ENCODE data around the gene SCUBE1. TPM values are rescaled to one million over a fixed set of nuclear protein-coding genes. Genes with fewer than 3 reads are reported as not detected.
A peak's percentile ranks its signal among the peaks of the same experiment; 100 is the strongest.

Gene SCUBE1
- polyA plus RNA-seq, 3 donors, result 4.4 to 11.1 (median 7.9) TPM

DNA sequence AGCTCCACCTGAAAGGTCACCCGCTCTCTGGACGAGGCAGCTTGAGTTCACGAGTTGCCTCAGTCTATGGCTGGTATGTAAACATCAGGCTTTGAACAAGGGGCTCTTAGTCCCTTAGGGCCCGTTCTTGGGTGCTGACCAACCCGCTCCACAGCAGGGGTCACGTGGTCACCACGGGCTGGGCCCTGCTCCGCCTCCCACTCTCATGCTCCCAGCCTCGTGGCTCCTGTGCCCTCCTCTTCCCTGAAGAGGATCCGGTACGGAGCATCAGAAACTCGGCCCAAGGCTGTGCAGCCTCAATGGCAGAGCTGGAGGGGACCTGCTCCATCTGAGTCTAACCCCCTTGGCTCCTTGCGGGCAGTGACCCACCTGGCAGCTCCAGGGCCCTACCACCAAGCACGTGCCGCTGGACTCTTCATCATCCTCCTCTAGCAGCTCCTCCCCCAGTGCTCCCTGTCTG lies 102.0 kb downstream of the SCUBE1 start:
- DNase-seq, result no peak

- no peak for DNase-seq
Observed at GRCh38 chr22:43240614-43241013, 102.6 kb downstream of the SCUBE1 start.

DNA sequence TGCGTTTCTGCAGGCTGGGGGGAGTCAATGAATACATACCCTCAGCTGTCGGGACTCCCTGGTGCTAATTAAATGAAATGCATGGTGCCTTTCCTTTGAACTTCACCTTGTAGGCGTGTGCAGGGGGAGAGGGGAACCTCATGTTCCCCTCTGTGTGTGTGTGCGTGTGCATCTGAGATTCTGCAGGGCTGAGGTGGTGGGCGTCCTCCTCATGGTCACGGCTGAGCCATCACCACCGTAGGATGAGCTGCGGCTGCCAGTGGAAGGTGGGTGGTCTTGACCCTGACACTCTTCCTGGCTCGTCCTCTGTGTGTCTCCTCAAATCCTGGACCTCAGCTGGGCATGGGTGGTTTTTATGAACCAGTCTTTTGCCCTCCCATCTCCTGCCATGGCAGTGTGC lies 103.2 kb downstream of the SCUBE1 start:
- DNase-seq, result no peak

DNA sequence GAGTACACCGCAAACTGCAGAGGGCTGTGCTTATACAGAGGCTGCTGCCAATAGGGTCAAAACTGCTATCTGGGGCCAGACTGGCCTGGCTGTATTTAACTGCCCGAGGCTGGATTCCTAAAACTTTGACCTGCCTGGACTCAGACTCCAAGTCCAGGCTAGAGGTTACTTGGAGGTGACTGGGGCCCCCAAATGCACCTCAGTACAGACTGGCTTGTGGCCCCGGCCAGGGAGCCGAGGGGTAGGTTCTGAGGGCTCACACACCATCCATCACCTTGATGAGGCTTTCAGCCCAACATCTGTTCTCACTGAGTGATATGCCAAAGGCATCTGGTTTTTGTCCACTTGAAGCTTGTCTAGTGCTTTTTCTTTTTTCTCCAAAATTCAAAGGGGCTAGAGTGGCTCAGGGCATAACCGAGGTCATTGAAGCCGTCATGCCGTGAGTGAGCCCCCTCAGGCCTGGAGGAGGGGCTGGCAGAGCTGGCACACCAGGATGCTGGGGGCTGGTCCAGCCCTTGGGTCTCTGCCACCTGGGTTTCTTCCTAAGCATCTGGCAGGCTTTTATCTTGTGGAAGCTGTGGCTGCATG lies 103.9 kb downstream of the SCUBE1 start:
- DNase-seq, result no peak

- no peak for DNase-seq
Observed at GRCh38 chr22:43238526-43239006, 104.6 kb downstream of the SCUBE1 start.

GRCh38 chr22:43237280-43237679 lies 105.9 kb downstream of the SCUBE1 start:
- DNase-seq, result no peak

- no peak for DNase-seq
Observed at GRCh38 chr22:43236411-43237166, 106.6 kb downstream of the SCUBE1 start.

GRCh38 chr22:43235445-43236409 lies 107.4 kb downstream of the SCUBE1 start:
- no peak for DNase-seq

DNA sequence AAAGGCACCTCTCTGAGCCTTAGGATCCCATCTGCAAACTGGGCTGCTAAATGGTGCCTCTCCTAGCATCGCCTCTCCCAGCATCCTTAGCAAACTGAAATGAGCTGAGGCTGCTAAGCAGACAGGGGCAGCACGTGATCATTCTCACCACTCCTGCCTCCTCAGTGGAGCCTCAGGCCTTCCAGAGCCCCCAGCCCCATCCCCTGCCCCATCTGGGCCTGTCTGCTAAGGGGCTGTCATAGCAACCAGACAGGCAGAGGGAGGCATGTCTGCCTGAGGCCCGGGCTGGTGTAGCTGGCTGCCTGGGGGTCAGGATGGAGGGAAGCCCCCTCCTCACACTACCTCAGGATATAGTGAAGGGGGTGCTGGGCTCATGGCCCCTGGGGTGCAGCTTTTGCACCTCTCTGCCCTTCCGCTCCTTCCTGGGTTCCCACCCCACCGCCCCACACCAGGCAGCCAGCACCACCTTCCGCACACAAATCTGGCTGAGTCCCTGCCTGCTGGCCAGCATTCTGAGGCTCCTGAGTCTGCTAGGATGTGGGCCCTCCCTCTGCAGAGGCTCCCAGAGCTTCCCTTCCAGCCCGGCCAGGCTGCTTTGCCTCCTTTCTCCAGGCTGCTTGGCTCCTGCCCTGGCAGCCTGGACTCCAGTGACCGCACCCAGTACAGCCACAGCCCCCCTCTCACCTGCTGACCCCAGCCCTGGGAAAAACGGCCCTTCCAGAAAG lies 108.7 kb downstream of the SCUBE1 start:
- no peak for DNase-seq

DNA sequence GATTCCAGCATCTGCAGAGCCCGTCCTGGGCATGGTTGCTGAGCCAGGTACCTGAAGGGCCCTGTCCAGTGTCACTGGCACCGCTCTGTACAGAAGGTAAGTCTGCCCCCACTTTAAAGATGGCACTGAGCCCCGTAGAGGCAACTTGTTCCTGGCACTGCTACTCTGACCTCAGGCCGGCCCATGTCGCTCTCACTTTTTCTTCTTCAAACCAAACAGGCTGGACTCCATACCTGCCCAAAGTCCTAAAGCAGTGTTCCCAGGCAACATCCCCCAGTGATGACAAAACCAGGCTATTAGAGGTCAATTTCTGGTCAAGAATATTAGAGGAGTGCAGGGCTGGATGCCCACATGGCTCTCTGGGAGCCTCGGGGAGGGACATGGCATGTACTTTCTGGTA lies 109.6 kb downstream of the SCUBE1 start:
- no peak for DNase-seq

GRCh38 chr22:43232445-43232844 lies 110.7 kb downstream of the SCUBE1 start:
- DNase-seq, result no peak

- no peak for DNase-seq
Observed at GRCh38 chr22:43231724-43232034, 111.5 kb downstream of the SCUBE1 start.

- peak; percentile 48 for DNase-seq
Observed at GRCh38 chr22:43230971-43231723, 112.0 kb downstream of the SCUBE1 start.

GRCh38 chr22:43230571-43230970 lies 112.6 kb downstream of the SCUBE1 start:
- no peak for DNase-seq

DNA sequence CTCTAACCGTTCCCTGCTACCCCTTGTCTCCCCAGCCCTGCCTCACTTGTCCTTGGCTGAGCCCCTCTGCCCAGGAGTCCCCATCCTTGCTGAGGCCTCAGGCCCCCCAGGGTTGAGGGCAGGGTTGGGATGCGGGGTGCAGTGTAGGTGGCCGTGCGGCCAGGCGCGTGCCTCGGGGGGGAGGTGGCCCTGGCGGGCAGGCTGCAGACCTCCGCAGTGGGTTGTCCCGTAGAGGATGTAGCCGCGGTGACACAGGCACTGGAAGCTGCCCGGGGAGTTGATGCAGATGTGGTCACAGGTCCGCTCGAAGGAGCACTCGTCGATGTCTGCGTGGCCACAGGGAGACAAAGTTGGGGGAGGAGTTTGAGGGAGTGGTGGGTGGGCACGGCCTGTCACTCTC lies 114.3 kb downstream of the SCUBE1 start:
- no peak for DNase-seq

DNA sequence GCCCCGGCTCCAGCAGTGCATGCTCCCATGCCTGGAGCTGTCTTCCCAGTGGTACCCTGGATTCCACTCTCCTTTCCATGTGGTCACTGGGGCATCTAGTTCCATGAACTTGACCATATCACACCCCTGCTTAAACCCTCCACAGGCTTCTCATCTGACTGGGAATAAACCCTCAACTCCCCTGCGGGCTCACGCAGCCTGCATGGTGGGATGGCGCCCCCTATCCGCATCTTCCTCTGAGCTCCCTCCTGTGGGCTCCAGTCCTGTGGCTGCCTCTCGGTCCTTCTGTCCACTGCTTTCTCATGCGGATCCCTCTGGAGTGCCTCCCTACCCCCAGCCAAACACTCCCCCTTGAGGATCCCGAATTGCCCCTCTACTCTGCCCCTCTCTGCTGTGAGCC lies 114.8 kb downstream of the SCUBE1 start:
- DNase-seq, result no peak

GRCh38 chr22:43227239-43227630 lies 115.9 kb downstream of the SCUBE1 start:
- DNase-seq, result no peak

- no peak for DNase-seq
Observed at GRCh38 chr22:43226377-43227238, 116.6 kb downstream of the SCUBE1 start.

GRCh38 chr22:43225609-43226008 lies 117.6 kb downstream of the SCUBE1 start:
- no peak for DNase-seq

DNA sequence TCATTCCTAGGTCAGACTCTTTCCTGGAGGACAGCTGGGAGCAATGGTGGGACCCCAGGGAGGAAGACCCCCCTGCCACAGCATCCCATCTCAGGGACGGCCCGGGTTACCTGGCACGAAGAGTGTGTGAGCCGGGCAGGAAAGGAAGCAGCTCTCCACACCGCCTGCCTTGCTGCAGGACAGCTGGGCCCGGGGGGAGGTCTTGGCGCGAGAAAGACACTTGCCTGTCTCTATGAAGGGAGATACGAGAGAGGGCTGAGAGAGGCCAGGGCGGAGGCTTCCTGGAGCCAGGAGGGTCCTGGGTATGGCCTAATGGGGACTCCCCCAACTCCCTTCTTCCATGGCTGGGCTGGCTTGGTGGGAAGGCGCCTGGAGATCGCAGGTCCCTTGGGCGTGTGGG lies 120.2 kb downstream of the SCUBE1 start:
- DNase-seq, result no peak
